LNCAP (cell line): ENCODE measurements around the gene ZNF622.

Experiments
- TF ChIP-seq, protein P1 (sequence below): fragments of 450-650 bp; IDR thresholded peaks from 2 replicates; pipeline ENCODE4 v1.5.1; 2017; ENCODE audit warnings: mild to moderate bottlenecking

Gene ZNF622

DNA sequence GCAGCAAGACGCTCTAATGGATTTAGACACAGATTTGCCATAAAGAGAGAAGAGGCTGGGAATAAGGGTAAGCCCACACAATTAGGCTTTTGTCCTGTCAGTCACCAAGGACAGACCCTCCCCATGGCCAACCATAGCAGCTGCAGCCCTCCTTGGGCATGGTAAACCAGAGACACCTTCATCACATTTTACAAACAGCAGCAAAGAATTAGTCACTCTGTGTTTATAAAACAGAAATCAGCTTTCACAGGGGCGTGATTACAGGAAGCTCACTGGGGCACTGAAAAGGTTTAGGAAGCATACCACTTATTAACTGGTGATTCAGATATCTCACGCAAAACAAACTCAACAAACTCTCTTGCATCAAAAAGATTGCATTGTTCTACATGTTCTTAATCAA is 37.3 kb upstream of the ZNF622 start:
- TF ChIP-seq, protein P1, sequence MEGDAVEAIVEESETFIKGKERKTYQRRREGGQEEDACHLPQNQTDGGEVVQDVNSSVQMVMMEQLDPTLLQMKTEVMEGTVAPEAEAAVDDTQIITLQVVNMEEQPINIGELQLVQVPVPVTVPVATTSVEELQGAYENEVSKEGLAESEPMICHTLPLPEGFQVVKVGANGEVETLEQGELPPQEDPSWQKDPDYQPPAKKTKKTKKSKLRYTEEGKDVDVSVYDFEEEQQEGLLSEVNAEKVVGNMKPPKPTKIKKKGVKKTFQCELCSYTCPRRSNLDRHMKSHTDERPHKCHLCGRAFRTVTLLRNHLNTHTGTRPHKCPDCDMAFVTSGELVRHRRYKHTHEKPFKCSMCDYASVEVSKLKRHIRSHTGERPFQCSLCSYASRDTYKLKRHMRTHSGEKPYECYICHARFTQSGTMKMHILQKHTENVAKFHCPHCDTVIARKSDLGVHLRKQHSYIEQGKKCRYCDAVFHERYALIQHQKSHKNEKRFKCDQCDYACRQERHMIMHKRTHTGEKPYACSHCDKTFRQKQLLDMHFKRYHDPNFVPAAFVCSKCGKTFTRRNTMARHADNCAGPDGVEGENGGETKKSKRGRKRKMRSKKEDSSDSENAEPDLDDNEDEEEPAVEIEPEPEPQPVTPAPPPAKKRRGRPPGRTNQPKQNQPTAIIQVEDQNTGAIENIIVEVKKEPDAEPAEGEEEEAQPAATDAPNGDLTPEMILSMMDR = no peak

DNA sequence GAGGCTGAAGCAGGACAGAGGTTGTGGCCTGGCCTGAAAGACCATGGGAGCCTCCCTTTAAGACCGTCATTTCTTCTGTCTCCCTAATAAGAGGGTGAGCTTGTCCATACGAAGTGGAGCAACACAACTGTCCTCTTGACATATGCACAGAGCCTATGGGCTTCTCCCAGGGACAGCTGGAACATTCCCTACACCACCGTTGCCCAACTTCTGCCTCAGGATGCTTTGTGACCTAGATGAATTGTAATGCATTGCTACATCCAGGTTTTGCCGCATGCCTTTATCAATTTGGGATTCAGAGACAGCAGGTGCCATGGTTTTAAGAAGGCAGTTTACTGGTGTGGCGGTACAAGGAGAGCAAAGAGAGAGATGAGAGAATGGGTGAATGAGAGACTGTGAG is 34.4 kb upstream of the ZNF622 start:
- TF ChIP-seq, protein P1 = no peak

DNA sequence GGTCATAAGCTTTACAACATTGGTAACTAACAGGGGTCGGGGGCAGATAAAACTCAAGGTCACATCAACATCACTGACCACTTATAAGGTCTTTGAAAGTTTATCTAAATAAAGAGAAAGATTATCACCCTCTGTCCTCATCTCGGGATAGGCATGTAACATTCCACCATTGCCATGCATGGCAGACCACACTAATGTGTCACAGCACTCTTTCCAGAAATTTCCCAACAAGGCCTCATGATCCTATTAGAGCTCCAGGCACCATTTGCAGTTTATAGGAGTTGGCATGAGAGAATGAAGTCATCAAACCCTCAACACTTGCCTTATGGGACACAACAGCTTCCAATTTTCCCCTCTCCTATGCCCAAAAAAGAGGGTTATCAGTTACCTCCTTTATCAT is 31.9 kb upstream of the ZNF622 start:
- TF ChIP-seq, protein P1 = no peak

DNA sequence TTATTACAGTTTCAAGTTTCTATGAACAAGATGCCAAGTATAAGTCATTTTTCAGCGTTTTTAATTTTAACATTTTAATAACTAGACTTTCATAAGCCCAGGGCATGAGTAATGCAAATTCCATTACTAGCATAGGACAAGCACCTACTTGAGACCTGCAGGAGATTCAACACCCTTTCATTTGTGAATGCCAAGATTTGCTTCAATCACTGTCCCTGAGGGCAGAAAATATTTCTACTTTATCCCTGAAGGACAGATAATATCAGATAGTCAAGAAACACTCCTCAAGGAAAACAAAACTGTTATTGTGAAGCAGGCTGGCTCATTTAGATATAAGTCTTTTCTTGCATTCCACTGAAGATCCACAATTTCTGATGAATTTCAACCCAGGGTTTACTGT is 27.7 kb upstream of the ZNF622 start:
- TF ChIP-seq, protein P1 = no peak

DNA sequence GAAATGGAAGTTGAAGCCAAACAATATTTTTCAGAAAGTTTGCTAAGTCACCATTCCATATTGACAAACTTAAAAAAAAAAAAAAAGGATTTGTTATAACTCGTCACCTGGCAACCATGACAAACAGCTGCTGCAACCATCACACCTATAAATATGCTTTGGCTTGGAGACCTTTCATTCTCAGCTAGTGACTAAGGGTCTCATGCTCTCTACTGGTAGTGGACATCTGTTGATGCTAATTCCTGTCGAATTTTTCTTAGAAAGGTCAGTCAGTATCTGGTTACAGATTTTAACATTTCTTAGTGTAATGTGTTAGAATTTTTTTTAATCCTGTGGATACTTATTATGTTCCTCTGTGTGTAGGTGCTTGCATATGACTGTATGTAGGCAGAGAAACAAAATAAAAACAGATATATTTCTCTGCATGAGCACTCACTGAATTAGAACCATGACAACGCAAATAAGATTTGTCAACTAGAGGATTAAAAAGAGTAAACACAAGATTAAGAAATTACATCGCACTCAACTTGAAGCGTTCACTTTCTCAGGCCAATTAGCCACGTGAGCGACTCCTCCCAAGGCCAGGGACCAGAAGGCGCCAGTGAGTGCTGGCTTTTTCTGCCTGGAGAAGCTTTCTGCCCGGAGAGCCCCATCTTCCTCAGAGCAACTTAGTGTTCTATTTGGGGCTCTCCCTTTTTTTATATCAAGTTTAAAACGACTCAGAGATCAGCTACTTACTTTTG is 27.0 kb upstream of the ZNF622 start:
- TF ChIP-seq, protein P1 = no peak

DNA sequence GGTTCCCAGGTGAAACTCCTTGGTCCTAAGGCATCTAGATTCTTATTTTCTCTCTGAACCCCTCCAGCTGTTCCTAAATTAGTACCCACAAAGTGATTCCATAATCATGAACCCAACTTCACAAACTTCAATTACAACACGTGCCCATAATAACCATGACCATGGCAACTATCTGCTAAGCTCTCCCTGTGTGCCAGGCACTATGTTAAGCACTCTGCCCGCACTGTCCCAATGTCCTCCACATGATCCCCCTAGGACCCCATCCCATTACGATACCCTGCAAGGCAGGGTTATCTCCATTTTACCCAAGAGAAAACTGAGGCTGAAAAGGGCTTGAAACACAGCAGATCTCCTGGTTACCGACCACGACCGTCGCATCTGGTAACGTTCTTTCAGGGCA is 25.3 kb upstream of the ZNF622 start:
- TF ChIP-seq, protein P1 = no peak

DNA sequence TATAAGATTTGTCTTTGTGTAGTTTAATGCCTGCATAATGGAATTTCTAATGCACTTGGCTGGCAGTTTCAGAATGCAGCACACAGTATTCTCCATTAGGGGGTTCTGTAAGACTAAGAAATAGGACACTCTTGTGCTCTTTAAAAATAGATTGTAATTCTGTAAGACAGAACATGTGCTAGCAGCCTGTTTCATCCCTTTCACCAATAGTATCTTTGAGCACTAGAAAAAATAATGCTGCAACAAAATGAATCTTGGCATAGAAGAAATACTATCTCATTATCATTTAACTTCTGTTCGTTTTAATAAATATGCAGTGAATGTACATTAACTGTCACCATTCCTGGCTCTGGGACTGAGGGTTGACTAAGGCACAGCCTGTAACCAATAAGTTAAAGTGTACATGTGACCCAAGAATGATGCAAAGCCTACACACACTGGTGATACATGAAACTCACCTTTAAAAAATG is 23.8 kb upstream of the ZNF622 start:
- TF ChIP-seq, protein P1 = peak; percentile 73

DNA sequence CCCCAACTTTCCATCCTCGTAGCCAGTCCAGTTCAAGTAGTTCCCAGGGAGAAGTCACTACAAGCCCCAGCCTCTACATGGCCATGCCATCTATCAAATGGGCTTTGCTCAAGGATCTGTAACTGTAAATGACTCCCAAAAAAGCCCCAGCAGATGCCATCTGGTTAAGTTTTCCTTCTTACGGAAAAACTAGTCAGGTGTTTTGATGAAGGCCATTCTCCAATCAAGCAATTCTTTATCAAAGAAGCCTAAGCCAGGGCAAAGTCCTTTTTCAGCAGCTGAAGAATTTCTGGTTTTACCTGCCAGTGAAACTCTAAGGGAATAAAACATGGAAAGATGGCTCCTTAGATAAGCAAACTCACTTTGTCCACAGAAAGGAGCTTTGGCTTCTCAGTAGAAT is 21.9 kb upstream of the ZNF622 start:
- TF ChIP-seq, protein P1 = no peak
